ENCODE data around the gene C17orf67. TPM values are rescaled to one million over a fixed set of nuclear protein-coding genes. Genes with fewer than 3 reads are reported as not detected.

Gene C17orf67
- total RNA-seq, 4 donors from 2014 or later = 0.27 to 1.3 TPM; not detected in 2

GRCh38 chr17:56771563-56771962 lies 62.2 kb downstream of the C17orf67 start:
- in situ Hi-C loops (cut with MboI; ENCODE audit: low pct_ligation_motif_present in 1 of 4, low pct_unique_long_range_greater_than_20kb in 1 of 4, low sequenced_read_pairs in 3 of 4) = no loop called here
- Histone ChIP-seq H3K27ac (no peak overlapping the region), H3K27me3 (peaks cover 25% of the 10 kb centered on the region), H3K36me3 (no peaks in the 10 kb centered on the region), H3K4me3 (no peak overlapping the region), H3K9me3 (no peaks in the 10 kb centered on the region), H3K4me1 (no peaks in the 10 kb centered on the region)
- no peak for DNase-seq
- no peak for TF ChIP-seq EP300 (IDR thresholded peaks at IDR 0.05; ENCODE audit: low read depth)
- TF ChIP-seq POLR2AphosphoS5 (IDR thresholded peaks at IDR 0.05) = no peak
- no peak for TF ChIP-seq CTCF (IDR thresholded peaks at IDR 0.05)
- no peak for TF ChIP-seq POLR2A (IDR thresholded peaks at IDR 0.05)
- intact Hi-C loops (cut with DNase I; ENCODE audit: low total_unique reads) = loop anchor here (10.0 kb wide), 2 partner anchors 87 to 177 kb away; partner anchors contain the start of gene NOG
- WGBS, 2 donors (ENCODE audit: low coverage in 1 of 2) = 37 to 58% methylated on average over 2 of the region's 2 CpGs

GRCh38 chr17:56770427-56770826 lies 63.3 kb downstream of the C17orf67 start:
- Histone ChIP-seq H3K4me1 (no peaks in the 10 kb centered on the region), H3K36me3 (no peaks in the 10 kb centered on the region), H3K4me3 (no peak overlapping the region), H3K27ac (no peak overlapping the region), H3K27me3 (peaks cover 21% of the 10 kb centered on the region), H3K9me3 (no peaks in the 10 kb centered on the region)
- no peak for DNase-seq
- intact Hi-C loops (cut with DNase I; ENCODE audit: low total_unique reads) (loop anchor here (10.0 kb wide), 2 partner anchors 86 to 176 kb away; partner anchors contain the start of gene NOG), in situ Hi-C loops (cut with MboI; ENCODE audit: low pct_ligation_motif_present in 1 of 4, low pct_unique_long_range_greater_than_20kb in 1 of 4, low sequenced_read_pairs in 3 of 4) (no loop called here)
- TF ChIP-seq POLR2AphosphoS5 (IDR thresholded peaks at IDR 0.05) (no peak), CTCF (IDR thresholded peaks at IDR 0.05) (no peak), POLR2A (IDR thresholded peaks at IDR 0.05) (no peak), EP300 (IDR thresholded peaks at IDR 0.05; ENCODE audit: low read depth) (no peak)

GRCh38 chr17:56765449-56765848 lies 68.3 kb downstream of the C17orf67 start:
- in situ Hi-C loops (cut with MboI; ENCODE audit: low pct_ligation_motif_present in 1 of 4, low pct_unique_long_range_greater_than_20kb in 1 of 4, low sequenced_read_pairs in 3 of 4) = no loop called here
- H3K27me3 ChIP-seq = peaks cover 9% of the 10 kb centered on the region
- H3K9me3 ChIP-seq = no peaks in the 10 kb centered on the region
- H3K4me3 ChIP-seq = no peak overlapping the region
- H3K4me1 ChIP-seq = no peaks in the 10 kb centered on the region
- TF ChIP-seq POLR2A (IDR thresholded peaks at IDR 0.05) (no peak), CTCF (IDR thresholded peaks at IDR 0.05) (no peak), POLR2AphosphoS5 (IDR thresholded peaks at IDR 0.05) (no peak)
- no peaks in the 10 kb centered on the region for H3K36me3 ChIP-seq
- no peak for DNase-seq
- 83 to 90% methylated on average over 4 of the region's 4 CpGs for WGBS, 2 donors (ENCODE audit: low coverage in 1 of 2)
- no peak overlapping the region for H3K27ac ChIP-seq
- intact Hi-C loops (cut with DNase I; ENCODE audit: low total_unique reads) = no loop called here

GRCh38 chr17:56762988-56763387 lies 70.7 kb downstream of the C17orf67 start:
- H3K4me1 ChIP-seq = no peaks in the 10 kb centered on the region
- no peak overlapping the region for H3K4me3 ChIP-seq
- H3K27me3 ChIP-seq = peaks cover 9% of the 10 kb centered on the region
- in situ Hi-C loops (cut with MboI; ENCODE audit: low pct_ligation_motif_present in 1 of 4, low pct_unique_long_range_greater_than_20kb in 1 of 4, low sequenced_read_pairs in 3 of 4) = no loop called here
- no peaks in the 10 kb centered on the region for H3K36me3 ChIP-seq
- no peak for DNase-seq
- no peak for TF ChIP-seq CTCF (IDR thresholded peaks at IDR 0.05)
- TF ChIP-seq POLR2A (IDR thresholded peaks at IDR 0.05) = no peak
- TF ChIP-seq EP300 (IDR thresholded peaks at IDR 0.05; ENCODE audit: low read depth) = no peak
- TF ChIP-seq POLR2AphosphoS5 (IDR thresholded peaks at IDR 0.05) = no peak
- no peaks in the 10 kb centered on the region for H3K9me3 ChIP-seq
- H3K27ac ChIP-seq = no peak overlapping the region
- WGBS, 2 donors (ENCODE audit: low coverage in 1 of 2) = 54 to 64% methylated on average over 1 of the region's 1 CpG
- intact Hi-C loops (cut with DNase I; ENCODE audit: low total_unique reads) = no loop called here
